Parathyroid adenoma (tissue), 2 donors: Measurements from ENCODE around the gene LYPD1.

Experiments
- H2AFZ ChIP-seq: fragments of 300-600 bp; sonication (generic); one replicate; pipeline ENCODE4 v1.7.0; 2017; ENCODE audit warnings: antibody characterized with exemption, mild to moderate bottlenecking
- H3K27ac ChIP-seq: fragments of 300-600 bp; sonication (generic); one replicate; pipeline ENCODE4 v1.7.0; 2017
- H3K27me3 ChIP-seq: fragments of 300-600 bp; sonication (generic); one replicate; pipeline ENCODE4 v1.7.0; 2017; ENCODE audit warnings: low read length; ENCODE audit not compliant: control insufficient read depth, insufficient read depth
- H3K36me3 ChIP-seq: fragments of 300-600 bp; sonication (generic); one replicate; pipeline ENCODE4 v1.7.0; 2017; ENCODE audit warnings: low read length; ENCODE audit not compliant: control insufficient read depth, insufficient read depth
- H3K4me1 ChIP-seq: fragments of 300-600 bp; sonication (generic); one replicate; pipeline ENCODE4 v1.7.0; 2017; ENCODE audit warnings: control low read depth
- H3K4me2 ChIP-seq: fragments of 300-600 bp; sonication (generic); one replicate; pipeline ENCODE4 v1.7.0; 2017; ENCODE audit warnings: low read length
- H3K4me3 ChIP-seq: fragments of 300-600 bp; sonication (generic); one replicate; pipeline ENCODE4 v1.7.0; 2017; ENCODE audit warnings: low read depth, low read length
- H3K79me2 ChIP-seq: fragments of 300-600 bp; sonication (generic); one replicate; pipeline ENCODE4 v1.7.0; 2017; ENCODE audit warnings: control low read depth
- H3K9ac ChIP-seq: fragments of 300-600 bp; sonication (generic); one replicate; pipeline ENCODE4 v1.7.0; 2017; ENCODE audit warnings: mild to moderate bottlenecking
- H3K9me3 ChIP-seq: fragments of 300-600 bp; sonication (generic); one replicate; pipeline ENCODE4 v1.7.0; 2017; ENCODE audit warnings: low read length; ENCODE audit not compliant: control insufficient read depth
- TF ChIP-seq, protein P1 (sequence below): fragments of 300-600 bp; sonication (generic); IDR thresholded peaks from one replicate; pipeline ENCODE4 v1.7.0; 2017; ENCODE audit warnings: antibody characterized with exemption, mild to moderate bottlenecking
- donor health status: primary hyperparathyroidism.

The LYPD1 gene, protein sequence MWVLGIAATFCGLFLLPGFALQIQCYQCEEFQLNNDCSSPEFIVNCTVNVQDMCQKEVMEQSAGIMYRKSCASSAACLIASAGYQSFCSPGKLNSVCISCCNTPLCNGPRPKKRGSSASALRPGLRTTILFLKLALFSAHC

GRCh38 chr2:132669908-132670495, at the start of gene LYPD1:
TSS of gene LYPD1 (minus strand) at chr2:132670205. CDS start at chr2:132669932, 273 bp downstream.
- H3K79me2 ChIP-seq, result no peaks in the 10 kb centered on the region
- H3K9me3 ChIP-seq, result no peaks in the 10 kb centered on the region
- no peak within 1 kb of the TSS for H3K27ac ChIP-seq
- no peak within 1 kb of the TSS for H3K9ac ChIP-seq
- peak within 1 kb of the TSS; percentile 89 for H3K4me2 ChIP-seq
- H3K4me1 ChIP-seq, result no peaks in the 10 kb centered on the region
- peak within 1 kb of the TSS; percentile 59 for H3K4me3 ChIP-seq
- no peaks in the 10 kb centered on the region for H3K36me3 ChIP-seq
- H3K27me3 ChIP-seq, result no peaks in the 10 kb centered on the region
- TF ChIP-seq, protein P1, sequence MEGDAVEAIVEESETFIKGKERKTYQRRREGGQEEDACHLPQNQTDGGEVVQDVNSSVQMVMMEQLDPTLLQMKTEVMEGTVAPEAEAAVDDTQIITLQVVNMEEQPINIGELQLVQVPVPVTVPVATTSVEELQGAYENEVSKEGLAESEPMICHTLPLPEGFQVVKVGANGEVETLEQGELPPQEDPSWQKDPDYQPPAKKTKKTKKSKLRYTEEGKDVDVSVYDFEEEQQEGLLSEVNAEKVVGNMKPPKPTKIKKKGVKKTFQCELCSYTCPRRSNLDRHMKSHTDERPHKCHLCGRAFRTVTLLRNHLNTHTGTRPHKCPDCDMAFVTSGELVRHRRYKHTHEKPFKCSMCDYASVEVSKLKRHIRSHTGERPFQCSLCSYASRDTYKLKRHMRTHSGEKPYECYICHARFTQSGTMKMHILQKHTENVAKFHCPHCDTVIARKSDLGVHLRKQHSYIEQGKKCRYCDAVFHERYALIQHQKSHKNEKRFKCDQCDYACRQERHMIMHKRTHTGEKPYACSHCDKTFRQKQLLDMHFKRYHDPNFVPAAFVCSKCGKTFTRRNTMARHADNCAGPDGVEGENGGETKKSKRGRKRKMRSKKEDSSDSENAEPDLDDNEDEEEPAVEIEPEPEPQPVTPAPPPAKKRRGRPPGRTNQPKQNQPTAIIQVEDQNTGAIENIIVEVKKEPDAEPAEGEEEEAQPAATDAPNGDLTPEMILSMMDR, result no peak
- peak within 1 kb of the TSS; percentile 57 for H2AFZ ChIP-seq

GRCh38 chr2:132719480-132719879, 49.5 kb upstream of the LYPD1 start:
- H3K27me3 ChIP-seq, result no peaks in the 10 kb centered on the region
- H3K4me1 ChIP-seq, result no peaks in the 10 kb centered on the region
- TF ChIP-seq, protein P1, result no peak
- no peak overlapping the region for H3K27ac ChIP-seq
- H3K4me3 ChIP-seq, result no peak overlapping the region
- no peaks in the 10 kb centered on the region for H3K9me3 ChIP-seq
- no peak overlapping the region for H3K4me2 ChIP-seq
- no peaks in the 10 kb centered on the region for H3K36me3 ChIP-seq
- no peaks in the 10 kb centered on the region for H3K79me2 ChIP-seq
- H2AFZ ChIP-seq, result no peak overlapping the region
- H3K9ac ChIP-seq, result no peak overlapping the region

DNA sequence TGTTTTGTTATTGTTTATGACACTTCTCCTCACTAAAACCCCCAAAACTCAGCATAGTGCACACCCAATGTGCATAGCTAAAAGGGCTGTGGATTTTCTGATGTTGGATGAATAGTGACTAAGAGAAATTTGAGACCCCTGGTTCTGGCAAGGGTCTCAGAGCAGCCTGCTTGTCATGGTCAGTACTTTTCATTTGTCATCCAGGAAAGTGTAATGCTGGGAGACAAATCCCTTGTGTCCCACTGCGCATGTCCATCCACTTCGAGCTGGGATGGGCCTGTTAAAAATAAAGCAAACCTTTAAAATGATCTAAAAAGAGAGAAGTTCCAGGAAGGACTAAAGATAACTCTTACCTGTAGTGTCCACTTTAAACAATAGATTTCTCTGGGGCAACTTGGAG, 46.9 kb upstream of the LYPD1 start:
- Histone ChIP-seq H3K4me2 (no peak overlapping the region), H3K4me3 (no peak overlapping the region)

DNA sequence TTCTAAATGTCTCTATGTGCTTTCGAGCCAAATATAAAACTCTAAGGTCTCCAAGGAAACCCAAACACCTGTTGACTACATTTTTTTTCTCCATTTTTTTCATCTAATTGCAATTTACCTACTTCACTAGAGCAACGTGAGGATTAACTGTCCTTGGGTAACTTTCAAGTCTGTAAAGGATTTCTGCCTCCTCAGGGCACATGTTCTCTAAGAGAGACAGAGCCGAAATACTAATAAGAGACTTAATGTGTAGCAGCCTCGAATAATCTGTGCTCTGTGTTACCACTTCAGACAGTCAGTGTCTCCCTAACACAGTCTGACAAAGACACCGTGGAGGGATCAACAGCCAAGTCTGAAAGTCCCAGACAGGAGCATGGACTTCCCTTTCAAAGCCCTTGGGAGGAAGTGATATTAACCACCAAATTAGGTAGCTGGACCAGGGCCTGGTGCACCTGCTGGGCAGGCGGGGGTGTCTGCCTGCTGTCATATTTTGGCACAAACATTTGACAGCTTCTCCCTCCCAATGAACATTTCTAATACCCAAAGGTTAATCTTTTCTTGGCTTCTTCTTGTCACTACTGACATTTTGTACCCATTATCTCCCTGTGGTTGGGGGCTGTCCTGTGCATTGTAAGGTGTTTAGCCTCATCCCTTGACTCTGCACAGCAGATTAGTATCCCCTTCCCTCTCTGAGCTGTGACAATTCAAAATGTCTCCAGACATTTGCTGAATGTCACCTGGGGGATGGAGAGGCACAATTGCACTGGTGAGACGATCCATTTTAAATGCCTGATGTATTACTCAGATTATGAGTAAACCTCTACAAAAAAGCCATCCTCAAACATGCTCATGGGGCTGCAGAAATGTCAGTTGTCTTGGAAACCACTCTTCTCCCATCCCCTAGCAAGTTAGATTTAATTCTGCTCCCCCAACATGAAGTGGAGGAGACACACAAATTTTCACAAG, 45.7 kb upstream of the LYPD1 start:
- H3K4me2 ChIP-seq, result no peak overlapping the region
- no peak overlapping the region for H3K27ac ChIP-seq
- no peaks in the 10 kb centered on the region for H3K9me3 ChIP-seq
- H3K27me3 ChIP-seq, result no peaks in the 10 kb centered on the region
- no peak overlapping the region for H3K4me3 ChIP-seq
- H2AFZ ChIP-seq, result no peak overlapping the region
- no peaks in the 10 kb centered on the region for H3K4me1 ChIP-seq
- TF ChIP-seq, protein P1, result no peak
- H3K79me2 ChIP-seq, result no peaks in the 10 kb centered on the region
- no peak overlapping the region for H3K9ac ChIP-seq
- no peaks in the 10 kb centered on the region for H3K36me3 ChIP-seq

More for the DNA sequence above, 46.9 kb upstream of the LYPD1 start:
- Histone ChIP-seq H3K9ac (no peak overlapping the region), H3K4me1 (no peaks in the 10 kb centered on the region), H3K27ac (no peak overlapping the region), H3K27me3 (no peaks in the 10 kb centered on the region), H3K79me2 (no peaks in the 10 kb centered on the region), H3K9me3 (no peaks in the 10 kb centered on the region), H3K36me3 (no peaks in the 10 kb centered on the region), H2AFZ (no peak overlapping the region)
- TF ChIP-seq, protein P1, result no peak
